Measurements from ENCODE around the gene RUVBL2.
"Not testable (repeated sequence)": the region's sequence is repeated elsewhere in the genome, so short reads cannot be mapped to it uniquely, and the experiment has no call there.

The RUVBL2 gene

DNA sequence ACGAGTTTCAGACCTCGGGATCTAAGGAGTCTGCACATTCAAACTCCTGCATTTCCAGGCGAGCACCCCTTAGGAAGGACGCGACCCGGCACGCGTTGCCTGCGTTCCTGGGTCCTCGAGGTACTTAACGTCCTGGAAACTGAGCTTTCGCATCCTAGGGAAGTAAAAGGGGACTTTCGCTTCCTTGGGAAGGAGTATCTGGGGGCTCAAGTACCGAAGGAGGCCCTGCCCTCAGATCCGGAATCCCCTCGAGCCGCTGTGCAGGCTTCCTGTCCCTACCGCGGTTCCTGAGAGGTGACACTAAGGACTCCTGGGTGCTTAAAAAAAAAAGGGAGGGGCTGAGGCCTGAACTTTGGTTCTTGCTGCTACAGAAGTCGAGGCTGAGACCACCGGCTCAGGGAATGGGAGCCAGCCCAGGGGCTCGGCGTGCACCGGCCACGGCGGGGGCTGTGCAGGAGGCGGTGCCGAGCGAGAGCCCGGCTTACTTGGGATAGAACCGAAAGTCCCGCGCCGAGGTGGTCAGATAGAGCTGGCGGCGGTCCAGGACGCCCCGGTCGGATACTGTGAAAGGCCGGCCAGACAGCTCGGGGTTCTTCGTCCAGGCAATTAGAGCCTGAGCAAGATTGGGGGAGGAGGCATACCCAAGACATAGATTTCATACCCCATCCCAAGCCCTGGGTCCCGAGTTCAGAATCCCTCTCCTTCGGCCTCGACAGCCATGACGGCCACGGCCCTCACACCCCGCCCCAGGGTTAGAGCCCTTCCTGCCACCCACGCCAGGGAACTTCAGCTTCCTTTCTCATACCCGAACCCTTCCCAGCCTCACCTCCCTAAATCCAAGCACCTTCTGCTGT is 24.9 kb downstream of the RUVBL2 start:
- not testable (repeated sequence) for DNase-seq (ENCODE audit: low read depth)

GRCh38 chr19:49019242-49019932 is 25.7 kb downstream of the RUVBL2 start:
- peak; percentile 40 for DNase-seq (ENCODE audit: low read depth)

- DNase-seq (ENCODE audit: low read depth), result no peak
Observed at GRCh38 chr19:49020342-49020741, 26.7 kb downstream of the RUVBL2 start.

DNA sequence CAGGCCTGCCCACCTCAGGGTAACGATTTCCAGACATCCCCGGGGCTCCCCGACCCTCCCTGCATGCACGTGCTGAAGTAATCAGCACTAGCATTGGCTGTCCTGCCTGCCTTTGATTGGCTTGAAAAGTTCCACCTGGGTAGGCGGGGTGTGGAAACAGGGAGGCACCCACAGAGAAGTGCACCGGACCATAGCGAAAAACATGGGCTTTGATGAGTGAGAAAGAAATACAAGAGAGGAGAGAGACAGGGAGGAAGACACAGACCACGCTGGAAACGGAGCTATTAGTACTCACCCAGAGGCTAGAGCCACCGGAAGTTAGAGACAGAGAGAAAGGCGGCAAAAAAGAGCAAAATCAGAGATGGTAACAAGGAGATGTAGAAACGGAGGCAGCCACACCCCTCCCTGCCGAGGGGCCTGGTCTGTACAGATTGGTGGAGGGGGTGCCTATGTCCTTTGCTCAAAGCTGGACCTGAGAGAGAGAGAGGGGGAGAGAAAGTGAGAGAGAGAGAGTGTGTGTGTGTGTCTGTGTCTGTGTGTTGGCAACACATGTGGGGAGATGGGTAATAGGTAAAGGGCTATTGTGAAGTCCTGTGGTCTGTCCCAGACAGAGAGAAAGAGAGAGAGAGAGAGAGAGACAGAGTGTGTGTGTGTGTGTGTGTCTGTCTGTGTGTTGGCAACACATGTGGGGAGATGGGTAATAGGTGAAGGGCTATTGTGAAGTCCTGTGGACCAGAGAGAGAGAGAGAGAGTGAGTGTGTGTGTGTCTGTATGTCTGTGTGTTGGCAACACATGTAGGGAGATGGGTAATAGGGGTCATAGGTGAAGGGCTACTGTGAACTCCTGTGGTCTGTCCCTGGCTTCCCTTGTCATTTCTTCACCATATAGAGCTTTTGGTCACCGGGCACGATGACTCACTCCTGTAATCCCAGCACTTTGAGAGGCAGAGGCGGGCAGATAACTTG is 27.5 kb downstream of the RUVBL2 start:
- DNase-seq (ENCODE audit: low read depth), result no peak

DNA sequence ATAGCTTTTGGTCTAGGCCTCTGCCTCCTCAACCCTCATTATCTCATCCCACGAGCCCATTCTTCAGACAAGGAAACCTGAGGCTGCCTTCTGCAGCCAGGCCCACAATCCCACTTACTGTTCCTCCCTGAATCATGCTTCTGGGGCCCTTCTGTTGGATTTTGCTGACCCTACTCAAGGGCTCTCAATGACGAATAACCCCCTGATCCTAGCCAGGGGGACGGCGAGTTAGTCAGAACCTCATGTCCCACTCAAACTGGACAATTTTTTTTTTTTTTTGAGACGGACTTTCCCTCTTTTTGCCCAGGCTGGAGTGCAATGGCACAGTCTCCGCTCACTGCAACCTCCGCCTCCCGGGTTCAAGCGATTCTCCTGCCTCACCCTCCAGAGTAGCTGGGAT is 28.4 kb downstream of the RUVBL2 start:
- DNase-seq (ENCODE audit: low read depth), result no peak

GRCh38 chr19:49024233-49024632 is 30.5 kb downstream of the RUVBL2 start, which contains the start of gene CGB3:
CGB3 (minus strand) TSS chr19:49024333; CDS start chr19:49023971, 362 bp downstream.
- not testable (repeated sequence) for DNase-seq (ENCODE audit: low read depth)

GRCh38 chr19:49025088-49025487 is 31.4 kb downstream of the RUVBL2 start:
- not testable (repeated sequence) for DNase-seq (ENCODE audit: low read depth)

GRCh38 chr19:49025599-49025998 is 31.9 kb downstream of the RUVBL2 start:
- not testable (repeated sequence) for DNase-seq (ENCODE audit: low read depth)

GRCh38 chr19:49028686-49029085 is 35.0 kb downstream of the RUVBL2 start:
- not testable (repeated sequence) for DNase-seq (ENCODE audit: low read depth)

DNA sequence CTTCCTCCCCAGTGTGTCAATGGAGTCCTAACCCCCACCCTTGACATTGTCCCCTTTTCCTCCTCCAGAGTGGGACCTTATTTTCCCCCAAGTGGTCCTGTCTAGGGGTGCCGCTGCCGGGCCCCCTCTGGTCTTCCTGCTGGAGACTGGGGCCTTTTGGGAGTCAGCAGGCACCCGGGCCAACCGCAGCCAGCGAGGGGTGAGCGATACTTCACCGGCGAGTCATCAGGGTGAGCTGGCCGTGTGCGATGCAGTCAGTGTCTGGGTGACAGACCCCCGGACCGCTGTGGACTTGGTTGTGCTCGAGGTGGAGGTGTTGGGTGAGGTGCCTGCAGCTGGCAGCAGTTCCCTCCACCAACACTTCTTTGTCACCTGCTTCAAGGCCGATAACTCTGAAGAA is 36.1 kb downstream of the RUVBL2 start:
- not testable (repeated sequence) for DNase-seq (ENCODE audit: low read depth)

GRCh38 chr19:49030323-49030722 is 36.6 kb downstream of the RUVBL2 start:
- not testable (repeated sequence) for DNase-seq (ENCODE audit: low read depth)

DNA sequence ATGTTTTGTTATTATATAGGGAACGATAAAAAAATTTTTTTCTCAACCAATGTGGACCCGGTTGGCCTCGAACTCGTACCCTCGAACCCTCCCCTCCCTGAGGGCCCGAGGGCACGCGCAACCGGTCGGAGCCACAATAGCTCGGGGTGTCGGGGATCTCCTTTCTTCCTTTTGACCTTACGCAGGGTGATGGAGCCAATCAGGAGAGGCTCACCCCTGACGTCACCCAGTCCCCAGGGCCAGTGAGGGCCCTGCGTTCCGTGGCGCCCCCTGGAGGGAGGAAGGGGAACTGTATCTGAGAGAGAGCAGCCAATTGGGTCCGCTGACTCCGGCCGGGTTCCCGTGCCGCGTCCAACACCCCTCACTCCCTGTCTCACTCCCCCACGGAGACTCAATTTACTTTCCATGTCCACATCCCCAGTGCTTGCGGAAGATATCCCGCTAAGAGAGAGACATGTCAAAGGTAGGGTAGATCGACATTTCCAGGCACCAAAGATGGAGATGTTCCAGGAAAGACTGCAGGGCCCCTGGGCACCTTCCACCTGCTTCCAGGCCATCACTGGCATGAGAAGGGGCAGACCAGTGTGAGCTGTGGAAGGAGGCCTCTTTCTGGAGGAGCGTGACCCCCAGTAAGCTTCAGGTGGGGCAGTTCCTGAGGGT is 38.1 kb downstream of the RUVBL2 start, which contains the start of gene CGB2:
CGB2 (plus strand) TSS at position 249 of the 660 bp plus-strand sequence; CDS start at position 455, 206 bp downstream.
- not testable (repeated sequence) for DNase-seq (ENCODE audit: low read depth)

- not testable (repeated sequence) for DNase-seq (ENCODE audit: low read depth)
Observed at GRCh38 chr19:49036815-49037214, 43.1 kb downstream of the RUVBL2 start, which contains the start of gene CGB1. CGB1 (minus strand) TSS chr19:49036895; CDS start chr19:49036711, 184 bp downstream.

DNA sequence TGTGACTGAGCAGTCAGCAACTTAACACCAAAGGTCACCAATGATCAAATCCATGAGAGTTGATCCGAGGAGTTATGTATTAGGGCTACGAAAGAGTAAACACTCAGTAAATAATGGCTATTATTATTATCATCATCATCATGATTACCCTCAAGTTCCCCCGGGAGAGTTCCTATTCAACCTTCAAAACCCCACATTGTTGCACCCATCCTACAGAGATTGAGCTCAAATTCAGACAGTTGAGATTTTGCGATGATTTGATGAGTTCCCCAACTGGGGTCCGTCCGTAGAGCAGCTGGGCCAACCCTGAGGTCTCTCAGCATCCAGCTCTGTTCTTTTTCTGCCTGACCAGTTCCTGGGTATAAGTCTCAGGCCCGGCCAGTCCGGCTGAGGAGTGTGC is 44.4 kb downstream of the RUVBL2 start:
- not testable (repeated sequence) for DNase-seq (ENCODE audit: low read depth)

GRCh38 chr19:49038557-49039276 is 45.0 kb downstream of the RUVBL2 start:
- not testable (repeated sequence) for DNase-seq (ENCODE audit: low read depth)

GRCh38 chr19:49039736-49040135 is 46.0 kb downstream of the RUVBL2 start:
- not testable (repeated sequence) for DNase-seq (ENCODE audit: low read depth)

DNA sequence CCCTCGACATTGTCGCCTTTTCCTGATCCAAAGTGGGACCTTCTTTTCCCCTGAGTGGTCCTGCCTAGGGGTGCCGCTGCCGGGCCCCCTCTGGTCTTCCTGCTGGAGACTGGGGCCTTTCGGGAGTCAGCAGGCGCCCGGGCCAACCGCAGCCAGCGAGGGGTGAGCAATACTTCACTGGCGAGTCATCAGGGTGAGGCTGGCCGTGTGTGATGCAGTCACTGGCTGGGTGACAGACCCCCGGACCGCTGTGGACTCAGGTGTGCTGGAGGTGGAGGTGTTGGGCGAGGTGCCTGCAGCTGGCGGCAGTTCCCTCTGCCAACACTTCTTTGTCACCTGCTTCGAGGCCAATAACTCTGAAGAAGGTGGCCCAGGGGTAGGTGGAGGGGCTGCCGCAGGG is 48.5 kb downstream of the RUVBL2 start:
- no peak for DNase-seq (ENCODE audit: low read depth)

- not testable (repeated sequence) for DNase-seq (ENCODE audit: low read depth)
Observed at GRCh38 chr19:49042666-49043065, 49.0 kb downstream of the RUVBL2 start.

- DNase-seq (ENCODE audit: low read depth), result not testable (repeated sequence)
Observed at GRCh38 chr19:49043548-49043947, 49.9 kb downstream of the RUVBL2 start, which contains the start of gene CGB5. CGB5 (plus strand) TSS chr19:49043848; CDS start chr19:49044210, 362 bp downstream.

GRCh38 chr19:49049011-49049410 is 55.3 kb downstream of the RUVBL2 start, which contains the start of gene CGB8:
CGB8 (minus strand) TSS chr19:49049111; CDS start chr19:49048739, 372 bp downstream.
- DNase-seq (ENCODE audit: low read depth), result not testable (repeated sequence)
